HEK293T (cell line): ENCODE measurements around the gene TLK2.

Source experiments
- ARNT ChIP-seq: fragments of 450-650 bp; IDR thresholded peaks from 2 replicates; pipeline ENCODE4 v1.6.1; 2017; ENCODE audit warnings: mild to moderate bottlenecking
- BHLHE40 ChIP-seq: fragments of 450-650 bp; IDR thresholded peaks from 2 replicates; pipeline ENCODE4 v1.6.1; 2016; ENCODE audit warnings: mild to moderate bottlenecking, moderate library complexity, borderline replicate concordance
- CTBP1 ChIP-seq: fragments of 450-650 bp; IDR thresholded peaks from 2 replicates; pipeline ENCODE4 v1.6.1; 2016; ENCODE audit warnings: borderline replicate concordance
- ELF4 ChIP-seq: fragments of 450-650 bp; IDR thresholded peaks from 2 replicates; pipeline ENCODE4 v1.6.1; 2017; ENCODE audit warnings: antibody characterized with exemption
- FOXA1 ChIP-seq: fragments of 450-650 bp; IDR thresholded peaks from 2 replicates; pipeline ENCODE4 v1.6.1; 2016; ENCODE audit warnings: mild to moderate bottlenecking
- FOXK2 ChIP-seq: fragments of 450-650 bp; IDR thresholded peaks from 2 replicates; pipeline ENCODE4 v1.6.1; 2016; ENCODE audit warnings: mild to moderate bottlenecking
- FOXM1 ChIP-seq: fragments of 450-650 bp; IDR thresholded peaks from 2 replicates; pipeline ENCODE4 v1.6.1; 2017; ENCODE audit warnings: mild to moderate bottlenecking, borderline replicate concordance
- HDGF ChIP-seq: fragments of 450-650 bp; IDR thresholded peaks from 2 replicates; pipeline ENCODE4 v1.6.1; 2017; ENCODE audit warnings: antibody characterized with exemption, borderline replicate concordance
- LEF1 ChIP-seq: fragments of 450-650 bp; IDR thresholded peaks from 2 replicates; pipeline ENCODE4 v1.6.1; 2017; ENCODE audit warnings: mild to moderate bottlenecking, borderline replicate concordance
- PKNOX1 ChIP-seq: fragments of 450-650 bp; IDR thresholded peaks from 2 replicates; pipeline ENCODE4 v1.6.1; 2016
- SP1 ChIP-seq: fragments of 450-650 bp; IDR thresholded peaks from 2 replicates; pipeline ENCODE4 v1.6.1; 2017
- SUZ12 ChIP-seq: fragments of 450-650 bp; IDR thresholded peaks from 2 replicates; pipeline ENCODE4 v1.6.1; 2016; ENCODE audit warnings: mild to moderate bottlenecking
- TARDBP ChIP-seq: fragments of 450-650 bp; IDR thresholded peaks from 2 replicates; pipeline ENCODE4 v1.6.1; 2016
- ZNF384 ChIP-seq: fragments of 450-650 bp; IDR thresholded peaks from 2 replicates; pipeline ENCODE4 v1.6.1; 2016

DNA sequence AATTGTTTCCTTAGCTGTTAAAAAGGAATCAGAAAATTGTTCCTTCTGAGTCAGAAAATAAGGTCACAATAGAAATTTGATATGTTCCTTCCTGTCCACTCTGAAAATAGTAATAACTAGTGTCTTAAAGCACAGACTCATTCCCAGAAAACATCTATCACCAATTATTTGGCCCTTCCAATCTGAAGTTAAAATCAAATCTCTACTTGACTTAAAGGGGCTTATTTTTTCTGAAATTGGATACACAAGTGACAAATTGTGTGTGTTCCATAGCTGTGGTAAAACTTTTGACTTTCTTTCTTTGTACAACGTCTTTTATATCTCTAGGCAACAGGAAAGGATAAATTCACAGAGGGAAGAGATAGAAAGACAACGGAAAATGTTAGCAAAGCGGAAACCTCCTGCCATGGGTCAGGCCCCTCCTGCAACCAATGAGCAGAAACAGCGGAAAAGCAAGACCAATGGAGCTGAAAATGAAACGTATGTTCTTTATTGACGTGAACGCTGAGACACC, 94.3 kb downstream of the TLK2 start:
- TF ChIP-seq SUZ12 (no peak), FOXM1 (no peak), SP1 (no peak), BHLHE40 (no peak), TARDBP (no peak), LEF1 (no peak), ELF4 (no peak), FOXK2 (no peak), HDGF (no peak), PKNOX1 (no peak), ZNF384 (no peak), ARNT (no peak), CTBP1 (no peak), FOXA1 (no peak)
